ENCODE measurements around the gene FNDC5.

The FNDC5 gene

GRCh38 chr1:32900956-32901822 is 30.5 kb upstream of the FNDC5 start, which contains the start of gene TMEM54:
Gene TMEM54 (minus strand): TSS chr1:32901389. CDS start chr1:32901238, 151 bp downstream.
- DNase-seq (ENCODE audit: low read depth in 2 of 2) = no peak
- no peak for TF ChIP-seq CTCF (IDR thresholded peaks at IDR 0.05; ENCODE audit: low read depth, low read length)
- peak within 1 kb of the TSS; percentile 64 to 65 for H3K4me3 ChIP-seq (replicated peaks in 1 of 2; ENCODE audit: low read depth in 2 of 2, low read length in 2 of 2)

GRCh38 chr1:32900371-32900955 is 29.8 kb upstream of the FNDC5 start:
- DNase-seq (ENCODE audit: low read depth in 2 of 2) = no peak
- no peak for TF ChIP-seq CTCF (IDR thresholded peaks at IDR 0.05; ENCODE audit: low read depth, low read length)
- peak overlapping the region; percentile 61 to 64 for H3K4me3 ChIP-seq (replicated peaks in 1 of 2; ENCODE audit: low read depth in 2 of 2, low read length in 2 of 2)

GRCh38 chr1:32899586-32900296 is 29.0 kb upstream of the FNDC5 start:
- no peak for TF ChIP-seq CTCF (IDR thresholded peaks at IDR 0.05; ENCODE audit: low read depth, low read length)
- DNase-seq (ENCODE audit: low read depth in 2 of 2) = no peak
- no peak overlapping the region for H3K4me3 ChIP-seq (replicated peaks in 1 of 2; ENCODE audit: low read depth in 2 of 2, low read length in 2 of 2)

- no peak for DNase-seq (ENCODE audit: low read depth in 2 of 2)
- H3K4me3 ChIP-seq (replicated peaks in 1 of 2; ENCODE audit: low read depth in 2 of 2, low read length in 2 of 2) = no peak overlapping the region
- TF ChIP-seq CTCF (IDR thresholded peaks at IDR 0.05; ENCODE audit: low read depth, low read length) = no peak
Observed at GRCh38 chr1:32898958-32899357, 28.2 kb upstream of the FNDC5 start.

GRCh38 chr1:32898056-32898455 is 27.3 kb upstream of the FNDC5 start:
- no peak for DNase-seq (ENCODE audit: low read depth in 2 of 2)
- H3K4me3 ChIP-seq (replicated peaks in 1 of 2; ENCODE audit: low read depth in 2 of 2, low read length in 2 of 2) = no peak overlapping the region
- TF ChIP-seq CTCF (IDR thresholded peaks at IDR 0.05; ENCODE audit: low read depth, low read length) = no peak

- H3K4me3 ChIP-seq (replicated peaks in 1 of 2; ENCODE audit: low read depth in 2 of 2, low read length in 2 of 2) = no peak overlapping the region
Observed at GRCh38 chr1:32897082-32898049, 26.7 kb upstream of the FNDC5 start.

More at GRCh38 chr1:32897082-32898049, 26.7 kb upstream of the FNDC5 start:
- no peak for TF ChIP-seq CTCF (IDR thresholded peaks at IDR 0.05; ENCODE audit: low read depth, low read length)
- no peak for DNase-seq (ENCODE audit: low read depth in 2 of 2)

Measured in cardiac fibroblast (primary cell).